ENCODE measurements around the gene RNF113B.

GRCh38 chr13:98144801-98145350, 32.2 kb downstream of the RNF113B start:
- TF ChIP-seq MAFK (IDR thresholded peaks at IDR 0.05; ENCODE audit: low read depth, low read length) = no peak
- TF ChIP-seq POLR2A (IDR thresholded peaks at IDR 0.05; ENCODE audit: low read depth, low read length) = no peak
- TF ChIP-seq, protein P1, sequence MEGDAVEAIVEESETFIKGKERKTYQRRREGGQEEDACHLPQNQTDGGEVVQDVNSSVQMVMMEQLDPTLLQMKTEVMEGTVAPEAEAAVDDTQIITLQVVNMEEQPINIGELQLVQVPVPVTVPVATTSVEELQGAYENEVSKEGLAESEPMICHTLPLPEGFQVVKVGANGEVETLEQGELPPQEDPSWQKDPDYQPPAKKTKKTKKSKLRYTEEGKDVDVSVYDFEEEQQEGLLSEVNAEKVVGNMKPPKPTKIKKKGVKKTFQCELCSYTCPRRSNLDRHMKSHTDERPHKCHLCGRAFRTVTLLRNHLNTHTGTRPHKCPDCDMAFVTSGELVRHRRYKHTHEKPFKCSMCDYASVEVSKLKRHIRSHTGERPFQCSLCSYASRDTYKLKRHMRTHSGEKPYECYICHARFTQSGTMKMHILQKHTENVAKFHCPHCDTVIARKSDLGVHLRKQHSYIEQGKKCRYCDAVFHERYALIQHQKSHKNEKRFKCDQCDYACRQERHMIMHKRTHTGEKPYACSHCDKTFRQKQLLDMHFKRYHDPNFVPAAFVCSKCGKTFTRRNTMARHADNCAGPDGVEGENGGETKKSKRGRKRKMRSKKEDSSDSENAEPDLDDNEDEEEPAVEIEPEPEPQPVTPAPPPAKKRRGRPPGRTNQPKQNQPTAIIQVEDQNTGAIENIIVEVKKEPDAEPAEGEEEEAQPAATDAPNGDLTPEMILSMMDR (conservative IDR thresholded peaks at IDR 0.05; ENCODE audit: low read depth, low read length) = peak; percentile 29
